GM18868 (cell line): Measurements from ENCODE around the gene STARD7.
"Not testable (repeated sequence)": the region's sequence is repeated elsewhere in the genome, so short reads cannot be mapped to it uniquely, and the experiment has no call there.

Source experiments
- ATAC-seq: cut with Tn5 transposase; IDR thresholded peaks from one replicate; pipeline ENCODE4 v1.9.1; 2021; ENCODE audit warnings: mild to moderate bottlenecking, moderate library complexity; ENCODE audit not compliant: unreplicated experiment

Gene STARD7

GRCh38 chr2:96151595-96152303, 56.9 kb downstream of the STARD7 start:
- no peak for ATAC-seq

- no peak for ATAC-seq
These were observed 57.6 kb downstream of the STARD7 start for GRCh38 chr2:96150791-96151594.

- no peak for ATAC-seq
These were observed 58.5 kb downstream of the STARD7 start for GRCh38 chr2:96150007-96150640.

GRCh38 chr2:96148410-96149217, 60.0 kb downstream of the STARD7 start:
- peak; percentile 43 for ATAC-seq

- no peak for ATAC-seq
These were observed 60.9 kb downstream of the STARD7 start for GRCh38 chr2:96147593-96148201.

- no peak for ATAC-seq
These were observed 61.6 kb downstream of the STARD7 start for GRCh38 chr2:96146881-96147592.

GRCh38 chr2:96146153-96146880, 62.3 kb downstream of the STARD7 start:
- ATAC-seq: peak; percentile 27

- ATAC-seq: no peak
These were observed 62.8 kb downstream of the STARD7 start for GRCh38 chr2:96145848-96146152.

GRCh38 chr2:96145036-96145847, 63.4 kb downstream of the STARD7 start, which contains the start of gene DUSP2:
Gene DUSP2, minus strand, starts transcription at chr2:96145440. Its CDS starts 86 bp downstream, at chr2:96145354.
- ATAC-seq: peak; percentile 43

GRCh38 chr2:96144481-96145035, 64.1 kb downstream of the STARD7 start:
- ATAC-seq: no peak

- ATAC-seq: no peak
These were observed 64.7 kb downstream of the STARD7 start for GRCh38 chr2:96143848-96144480.

- no peak for ATAC-seq
These were observed 65.3 kb downstream of the STARD7 start for GRCh38 chr2:96143231-96143847.

- ATAC-seq: no peak
These were observed 66.2 kb downstream of the STARD7 start for GRCh38 chr2:96142217-96143113.

- ATAC-seq: not testable (repeated sequence)
These were observed 67.0 kb downstream of the STARD7 start for GRCh38 chr2:96141624-96141967.

GRCh38 chr2:96140941-96141623, 67.5 kb downstream of the STARD7 start:
- ATAC-seq: no peak
